HG03575 (cell line): ENCODE measurements around the gene ZNF444.

Experiments
- ATAC-seq: cut with Tn5 transposase; IDR thresholded peaks from one replicate; pipeline ENCODE4 v1.9.1; 2021; ENCODE audit not compliant: unreplicated experiment, insufficient number of reproducible peaks, low FRiP score; ENCODE audit errors: extremely low read depth

The ZNF444 gene

GRCh38 chr19:56119582-56119978 lies 21.5 kb upstream of the ZNF444 start:
- ATAC-seq, result no peak

GRCh38 chr19:56120002-56120370 lies 21.1 kb upstream of the ZNF444 start:
- ATAC-seq, result no peak

- no peak for ATAC-seq
These were observed 20.5 kb upstream of the ZNF444 start for GRCh38 chr19:56120371-56121179.

- peak; percentile 55 for ATAC-seq
These were observed 19.6 kb upstream of the ZNF444 start, which contains the start of gene ZNF787 for GRCh38 chr19:56121180-56122167. ZNF787 (minus strand) TSS chr19:56121295; CDS start chr19:56103217, 18,078 bp downstream.

GRCh38 chr19:56123266-56123891 lies 17.7 kb upstream of the ZNF444 start:
- no peak for ATAC-seq

GRCh38 chr19:56124578-56124977 lies 16.5 kb upstream of the ZNF444 start:
- no peak for ATAC-seq

GRCh38 chr19:56125806-56126590 lies 15.1 kb upstream of the ZNF444 start:
- no peak for ATAC-seq

GRCh38 chr19:56126983-56127780 lies 13.9 kb upstream of the ZNF444 start:
- no peak for ATAC-seq

- no peak for ATAC-seq
These were observed 11.1 kb upstream of the ZNF444 start for GRCh38 chr19:56130006-56130405.

- ATAC-seq, result no peak
These were observed 9.4 kb upstream of the ZNF444 start for GRCh38 chr19:56131651-56132050.

GRCh38 chr19:56132316-56132822 lies 8.7 kb upstream of the ZNF444 start:
- no peak for ATAC-seq

- ATAC-seq, result no peak
These were observed 7.0 kb upstream of the ZNF444 start for GRCh38 chr19:56133858-56134653.

- ATAC-seq, result no peak
These were observed 6.5 kb upstream of the ZNF444 start for GRCh38 chr19:56134654-56134921.

GRCh38 chr19:56136362-56136761 lies 4.7 kb upstream of the ZNF444 start:
- ATAC-seq, result no peak

GRCh38 chr19:56137405-56137804 lies 3.7 kb upstream of the ZNF444 start:
- no peak for ATAC-seq

- no peak for ATAC-seq
These were observed 3.0 kb upstream of the ZNF444 start for GRCh38 chr19:56138069-56138468.

GRCh38 chr19:56139847-56140582 lies 1.1 kb upstream of the ZNF444 start:
- ATAC-seq, result no peak
